K562 (cell line): Measurements from ENCODE around the gene AP3S1. TPM values are rescaled to one million over a fixed set of nuclear protein-coding genes. Genes with fewer than 3 reads are reported as not detected.
"Not testable (repeated sequence)": the region's sequence is repeated elsewhere in the genome, so short reads cannot be mapped to it uniquely, and the experiment has no call there.

Source experiments
- ATAC-seq: fragments of 200-7000 bp; cut with Tn5 transposase; 3 replicates; pipeline ENCODE4 v1.9.1; 2020; ENCODE audit warnings: moderate library complexity
- BruUV-seq: library from RNA; stranded (reverse); fragments of 400-500 nt; replicated peaks from 2 replicates; lab custom pipeline; 2021; lab: Mats Ljungman, UMichigan
- CTCF ChIA-PET: fragments of 300-600 bp; formaldehyde crosslinking; extraction: SDS; loops from one replicate; lab custom pipeline; 2021; ENCODE audit warnings: low intra/inter-chr PET ratio; lab: Yijun Ruan, JAX
- POLR2A ChIA-PET: fragments of 300-600, 350-650 bp; sonication (Branson Sonifier 250); formaldehyde crosslinking; extraction: SDS; loops from one replicate; lab custom pipeline; 2021; ENCODE audit warnings: antibody characterized with exemption, inconsistent platforms; lab: Yijun Ruan, JAX
- DNase-seq, 4 experiments: peaks; one replicate each; pipeline versions ENCODE4 v3.0.0 to v3.0.0-alpha.2; 2011 to 2018; ENCODE audit warnings: low spot score in 3 of 4, mixed read lengths in 3 of 4; ENCODE audit errors: extremely low read depth in 1 of 4
- FAIRE-seq: peaks from 2 replicates; lab custom pipeline; 2011; peaks lifted over from hg19 to GRCh38; lab: Jason Lieb, UNC
- H2AFZ ChIP-seq: 2 replicates; pipeline ENCODE4 v1.6.0; 2011; ENCODE audit warnings: low read depth, low read length, control low read depth, inconsistent platforms
- H3K27ac ChIP-seq: fragments of 200-600 bp; 3 replicates; pipeline ENCODE4 v1.8.0; 2011; ENCODE audit warnings: low read depth, mild to moderate bottlenecking, control low read depth, inconsistent platforms, low read length, moderate library complexity, mixed read lengths; ENCODE audit errors: extremely low read depth
- H3K27me3 ChIP-seq, 2 experiments: fragments of 300-600 bp in 1 of 2; 2 replicates in 1 of 2; 3 replicates in 1 of 2; pipeline versions ENCODE4 v1.6.0 to v1.8.0; 2011; ENCODE audit warnings: inconsistent platforms in 2 of 2, low read length in 2 of 2, mild to moderate bottlenecking in 1 of 2, mixed read lengths in 1 of 2, moderate library complexity in 1 of 2; ENCODE audit not compliant: control insufficient read depth in 2 of 2, insufficient read depth in 2 of 2
- H3K36me3 ChIP-seq: fragments of 300-600 bp; 3 replicates; pipeline ENCODE4 v1.8.0; 2011; ENCODE audit warnings: mild to moderate bottlenecking, low read length, inconsistent platforms; ENCODE audit not compliant: control insufficient read depth, insufficient read depth
- H3K4me1 ChIP-seq, 2 experiments: fragments of 200-600 bp in 1 of 2; replicated peaks in 1 of 2; 2 replicates in 1 of 2; 3 replicates in 1 of 2; pipeline versions ENCODE4 v1.5.1 to v1.8.0; 2011; ENCODE audit warnings: inconsistent platforms in 2 of 2, low read length in 2 of 2, mild to moderate bottlenecking in 1 of 2, mixed read lengths in 1 of 2, moderate library complexity in 1 of 2; ENCODE audit not compliant: control insufficient read depth in 2 of 2, insufficient read depth in 2 of 2
- H3K4me2 ChIP-seq: 2 replicates; pipeline ENCODE4 v1.6.1; 2011; ENCODE audit warnings: low read length, control low read depth, inconsistent platforms, mixed read lengths; ENCODE audit not compliant: insufficient read depth
- H3K4me3 ChIP-seq: fragments of 200-600 bp; sonication (generic), shearing (Covaris generic); 2 replicates; pipeline ENCODE4 v1.5.1; 2016; ENCODE audit warnings: control low read depth, inconsistent platforms
- H3K79me2 ChIP-seq: fragments of 200-600 bp; 3 replicates; pipeline ENCODE4 v1.8.0; 2011; ENCODE audit warnings: low read length, inconsistent platforms; ENCODE audit not compliant: control insufficient read depth, insufficient read depth
- H3K9ac ChIP-seq, 2 experiments: 2 replicates each; pipeline versions ENCODE4 v1.6.0 to v1.6.1; 2011; ENCODE audit warnings: low read depth in 2 of 2, low read length in 2 of 2, control low read depth in 1 of 2, inconsistent platforms in 1 of 2, mild to moderate bottlenecking in 1 of 2, mixed read lengths in 1 of 2; ENCODE audit not compliant: insufficient read depth in 1 of 2
- H3K9me1 ChIP-seq: one replicate; pipeline ENCODE4 v1.6.0; 2011; ENCODE audit warnings: inconsistent platforms, mild to moderate bottlenecking, low read length, moderate library complexity; ENCODE audit not compliant: control insufficient read depth, insufficient read depth
- H3K9me3 ChIP-seq: replicated peaks from 2 replicates; pipeline ENCODE4 v1.5.1; 2011; ENCODE audit warnings: low read depth, low read length, inconsistent platforms; ENCODE audit not compliant: control insufficient read depth, insufficient read depth
- H4K20me1 ChIP-seq: replicated peaks from 2 replicates; pipeline ENCODE4 v1.6.1; 2011; ENCODE audit warnings: low read length, inconsistent platforms, mixed read lengths; ENCODE audit not compliant: control insufficient read depth, insufficient read depth
- GATAD2A ChIP-seq: fragments of 450-650 bp; IDR thresholded peaks from 2 replicates; pipeline ENCODE4 v1.6.1; 2017
- WGBS: fragments of 100-300 bp; shearing (Covaris generic); methylation state at CpG from one replicate; pipeline ENCODE4 v1.1.6; 2016; ENCODE audit warnings: low coverage, mixed read lengths; ENCODE audit not compliant: insufficient coverage; ENCODE audit errors: missing lambda C conversion rate; 5-methylcytosine and 5-hydroxymethylcytosine counted together
- in situ Hi-C: fragments of 300-500 bp; cut with MboI; formaldehyde crosslinking; loops from 4 replicates; pipeline ENCODE4 v1.15.0; 2018; ENCODE audit warnings: inconsistent platforms, mixed read lengths
- intact Hi-C: fragments of 100-400 bp; cut with micrococcal nuclease; formaldehyde crosslinking; loops from 2 replicates; pipeline ENCODE4 v1.14.2; 2022
- polyA plus RNA-seq, 8 experiments: library from polyadenylated mRNA; depleted of rRNA in 4 of 8; stranded (reverse) in 5 of 8; unstranded in 3 of 8; fragments of >200 nt; fragmentation: Nextera tagmentation in 2 of 8; fragmentation: Illumina TruSeq in 1 of 8; extraction: Ambion mirVana in 2 of 8; extraction: Trizol in 1 of 8; gene quantifications; 2 replicates each; pipeline versions ENCODE4 v1.2.1 to v1.2.3, GENCODE V29; 2011 to 2014; ENCODE audit warnings: inconsistent platforms in 1 of 8, missing spikeins in 1 of 8
- total RNA-seq, 7 experiments: library from RNA; depleted of rRNA in 6 of 7; stranded (reverse); fragments of >200 nt in 6 of 7; fragmentation: Illumina TruSeq in 2 of 7; extraction: Trizol in 2 of 7; gene quantifications; 2 replicates each; pipeline versions ENCODE4 v1.2.1 to v1.2.3, GENCODE V29; 2011 to 2021; ENCODE audit warnings: low replicate concordance in 1 of 7

Gene AP3S1
- total and polyA plus RNA-seq, 9 of the 15 experiments (the other 6 are each of a cell fraction or from before 2014, with no cell fraction given): 46.1 to 106 (median 67.3) TPM

DNA sequence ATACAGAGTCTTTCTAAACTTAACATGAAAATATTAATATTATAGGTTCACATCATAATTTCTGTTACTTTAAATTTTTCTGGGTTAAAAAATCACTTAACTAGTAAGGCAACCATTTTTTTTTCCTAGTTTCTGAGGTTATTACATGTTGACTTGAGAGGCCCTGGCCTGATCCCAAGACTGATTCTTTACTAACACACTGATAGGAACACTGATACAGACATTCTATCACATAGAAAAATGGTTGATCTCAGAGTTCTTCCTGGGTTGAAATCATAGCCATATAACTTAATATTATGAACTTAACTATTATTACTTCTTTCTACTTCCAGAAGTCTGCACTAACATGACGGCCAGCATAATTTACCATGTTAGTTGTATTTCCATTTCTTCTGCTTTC, 43.0 kb downstream of the AP3S1 start:
- CTCF ChIA-PET: no interaction called here
- no peak overlapping the region for H3K9ac ChIP-seq
- no TSS peak for BruUV-seq
- 89% methylated on average over 1 of the region's 1 CpG for WGBS
- intact Hi-C loops (loop anchor here (5.0 kb wide), 1 partner anchor 183 kb away; no protein-coding TSS in a partner anchor), in situ Hi-C loops (no loop called here)
- no peak overlapping the region for H3K4me2 ChIP-seq
- no peak for FAIRE-seq
- no peaks in the 10 kb centered on the region for H3K9me1 ChIP-seq
- H3K4me1 ChIP-seq: no peaks in the 10 kb centered on the region
- H3K9me3 ChIP-seq: no peaks in the 10 kb centered on the region
- no peak overlapping the region for H3K27ac ChIP-seq
- no peaks in the 10 kb centered on the region for H3K79me2 ChIP-seq
- no peaks in the 10 kb centered on the region for H3K27me3 ChIP-seq
- DNase-seq: no peak
- POLR2A ChIA-PET: no interaction called here
- no peak overlapping the region for H2AFZ ChIP-seq
- H4K20me1 ChIP-seq: no peaks in the 10 kb centered on the region
- ATAC-seq: no peak
- H3K4me3 ChIP-seq: no peak overlapping the region
- no peaks in the 10 kb centered on the region for H3K36me3 ChIP-seq
- no peak for TF ChIP-seq GATAD2A
- TF ChIP-seq, all 486 proteins: peak for 0

DNA sequence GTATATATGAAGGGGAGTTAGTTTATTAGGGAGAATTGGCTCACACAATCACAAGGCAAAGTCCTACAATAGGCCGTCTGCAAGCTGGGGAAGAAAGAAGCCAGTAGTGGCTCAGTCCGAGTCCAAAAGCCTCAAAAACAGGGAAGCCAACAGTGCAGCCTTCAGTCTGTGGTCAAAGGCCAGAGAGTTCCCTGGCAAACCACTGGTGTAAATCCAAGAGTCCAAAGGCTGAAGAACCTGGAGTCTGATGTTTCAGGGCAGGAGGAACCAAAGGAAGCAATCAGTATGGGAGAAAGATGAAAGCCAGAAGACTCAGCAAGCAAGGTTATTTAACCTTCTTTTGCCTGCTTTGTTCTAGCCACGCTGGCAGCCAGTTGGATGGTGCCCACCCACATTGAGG, 43.5 kb downstream of the AP3S1 start:
- DNase-seq, H3K9me1 ChIP-seq, FAIRE-seq, H3K4me3 ChIP-seq, BruUV-seq, H2AFZ ChIP-seq, H3K27ac ChIP-seq, ATAC-seq, H3K36me3 ChIP-seq, in situ Hi-C loops, CTCF ChIA-PET, H4K20me1 ChIP-seq, H3K4me2 ChIP-seq, H3K9me3 ChIP-seq, POLR2A ChIA-PET, H3K79me2 ChIP-seq, H3K27me3 ChIP-seq, H3K4me1 ChIP-seq, H3K9ac ChIP-seq: not testable (repeated sequence)
- intact Hi-C loops: loop anchor here (5.0 kb wide), 1 partner anchor 182 kb away; no protein-coding TSS in a partner anchor
- 66% methylated on average over 3 of the region's 3 CpGs for WGBS
